ENCODE results near the gene ZC3H7B.
A peak's percentile ranks its signal among the peaks of the same experiment; 100 is the strongest.

The ZC3H7B gene

GRCh38 chr22:41347066-41347859, 45.9 kb downstream of the ZC3H7B start:
- Mint-ChIP-seq H3K4me1 (peaks cover 0 to 2% of the 10 kb centered on the region in 2 donors), H3K4me3 (no peak overlapping the region), H3K9me3 (no peaks in the 10 kb centered on the region), H3K27ac (no peak overlapping the region), H3K27me3 (no peaks in the 10 kb centered on the region), H3K36me3 (peaks cover 56 to 64% of the 10 kb centered on the region in 2 donors)
- no peak for DNase-seq
- no peak for ATAC-seq (replicated peaks)

- Mint-ChIP-seq H3K36me3 (peaks cover 58 to 60% of the 10 kb centered on the region in 2 donors), H3K4me1 (no peaks in the 10 kb centered on the region), H3K27me3 (no peaks in the 10 kb centered on the region), H3K4me3 (no peak overlapping the region), H3K27ac (peak overlapping the region; percentile 31), H3K9me3 (no peaks in the 10 kb centered on the region)
- no peak for ATAC-seq (replicated peaks)
- DNase-seq: no peak
Measured at GRCh38 chr22:41348964-41349484, 47.7 kb downstream of the ZC3H7B start.

- no peak for DNase-seq
- Mint-ChIP-seq H3K27ac (peak overlapping the region; percentile 6), H3K9me3 (no peaks in the 10 kb centered on the region), H3K4me1 (no peaks in the 10 kb centered on the region), H3K36me3 (peaks cover 59 to 65% of the 10 kb centered on the region in 2 donors), H3K4me3 (no peak overlapping the region), H3K27me3 (no peaks in the 10 kb centered on the region)
- no peak for ATAC-seq (replicated peaks)
Measured at GRCh38 chr22:41350087-41350486, 48.8 kb downstream of the ZC3H7B start.

GRCh38 chr22:41351011-41351410, 49.7 kb downstream of the ZC3H7B start:
- no peaks in the 10 kb centered on the region for H3K4me1 Mint-ChIP-seq
- H3K27ac Mint-ChIP-seq: no peak overlapping the region
- no peak for DNase-seq
- H3K9me3 Mint-ChIP-seq: no peaks in the 10 kb centered on the region
- H3K4me3 Mint-ChIP-seq: no peak overlapping the region
- peaks cover 54 to 67% of the 10 kb centered on the region in 2 donors for H3K36me3 Mint-ChIP-seq
- no peaks in the 10 kb centered on the region for H3K27me3 Mint-ChIP-seq
- no peak for ATAC-seq (replicated peaks)

GRCh38 chr22:41352058-41352457, 50.7 kb downstream of the ZC3H7B start:
- Mint-ChIP-seq H3K4me1 (no peaks in the 10 kb centered on the region), H3K36me3 (peaks cover 53 to 66% of the 10 kb centered on the region in 2 donors)

GRCh38 chr22:41353862-41354575, 52.7 kb downstream of the ZC3H7B start:
- Mint-ChIP-seq H3K27me3 (no peaks in the 10 kb centered on the region), H3K27ac (no peak overlapping the region), H3K4me1 (no peaks in the 10 kb centered on the region), H3K9me3 (no peaks in the 10 kb centered on the region), H3K4me3 (no peak overlapping the region), H3K36me3 (peaks cover 43 to 61% of the 10 kb centered on the region in 2 donors)
- ATAC-seq (replicated peaks) (no peak), DNase-seq (no peak)

More at GRCh38 chr22:41352058-41352457, 50.7 kb downstream of the ZC3H7B start:
- H3K9me3 Mint-ChIP-seq: no peaks in the 10 kb centered on the region
- no peak overlapping the region for H3K27ac Mint-ChIP-seq
- H3K4me3 Mint-ChIP-seq: no peak overlapping the region
- no peaks in the 10 kb centered on the region for H3K27me3 Mint-ChIP-seq
- ATAC-seq (replicated peaks) (no peak), DNase-seq (no peak)

GRCh38 chr22:41354979-41355378, 53.7 kb downstream of the ZC3H7B start:
- Mint-ChIP-seq H3K27me3 (no peaks in the 10 kb centered on the region), H3K27ac (no peak overlapping the region), H3K9me3 (no peaks in the 10 kb centered on the region), H3K36me3 (peaks cover 42 to 62% of the 10 kb centered on the region in 2 donors), H3K4me1 (no peaks in the 10 kb centered on the region), H3K4me3 (no peak overlapping the region)
- DNase-seq (no peak), ATAC-seq (replicated peaks) (no peak)

- Mint-ChIP-seq H3K27ac (no peak overlapping the region), H3K4me1 (no peaks in the 10 kb centered on the region), H3K36me3 (peaks cover 34 to 58% of the 10 kb centered on the region in 2 donors), H3K27me3 (no peaks in the 10 kb centered on the region), H3K9me3 (no peaks in the 10 kb centered on the region), H3K4me3 (no peak overlapping the region)
- no peak for ATAC-seq (replicated peaks)
- DNase-seq: no peak
Measured at GRCh38 chr22:41355895-41356294, 54.6 kb downstream of the ZC3H7B start.

GRCh38 chr22:41356430-41357028, 55.2 kb downstream of the ZC3H7B start:
- Mint-ChIP-seq H3K27ac (no peak overlapping the region), H3K36me3 (peaks cover 30 to 61% of the 10 kb centered on the region in 2 donors), H3K27me3 (no peaks in the 10 kb centered on the region), H3K4me3 (no peak overlapping the region), H3K9me3 (no peaks in the 10 kb centered on the region), H3K4me1 (no peaks in the 10 kb centered on the region)
- ATAC-seq (replicated peaks) (no peak), DNase-seq (no peak)

- peaks cover 27 to 58% of the 10 kb centered on the region in 2 donors for H3K36me3 Mint-ChIP-seq
- no peak overlapping the region for H3K27ac Mint-ChIP-seq
- DNase-seq: no peak
- H3K27me3 Mint-ChIP-seq: no peaks in the 10 kb centered on the region
- H3K4me3 Mint-ChIP-seq: no peak overlapping the region
- ATAC-seq (replicated peaks): no peak
- H3K9me3 Mint-ChIP-seq: no peaks in the 10 kb centered on the region
- H3K4me1 Mint-ChIP-seq: no peaks in the 10 kb centered on the region
Measured at GRCh38 chr22:41357191-41357590, 55.9 kb downstream of the ZC3H7B start.

GRCh38 chr22:41358927-41359326, 57.6 kb downstream of the ZC3H7B start:
- Mint-ChIP-seq H3K4me3 (no peak overlapping the region), H3K27me3 (no peaks in the 10 kb centered on the region), H3K9me3 (no peaks in the 10 kb centered on the region), H3K4me1 (no peaks in the 10 kb centered on the region), H3K36me3 (peaks cover 19 to 45% of the 10 kb centered on the region in 2 donors), H3K27ac (no peak overlapping the region)
- ATAC-seq (replicated peaks): no peak
- no peak for DNase-seq

- Mint-ChIP-seq H3K36me3 (peaks cover 16 to 41% of the 10 kb centered on the region in 2 donors), H3K4me1 (no peaks in the 10 kb centered on the region), H3K4me3 (no peak overlapping the region), H3K9me3 (no peaks in the 10 kb centered on the region), H3K27me3 (no peaks in the 10 kb centered on the region), H3K27ac (peak overlapping the region; percentile 81)
- DNase-seq: no peak
- no peak for ATAC-seq (replicated peaks)
Measured at GRCh38 chr22:41359376-41359775, 58.1 kb downstream of the ZC3H7B start.

- DNase-seq: no peak
- Mint-ChIP-seq H3K4me3 (no peak overlapping the region), H3K4me1 (no peaks in the 10 kb centered on the region), H3K9me3 (no peaks in the 10 kb centered on the region), H3K27me3 (no peaks in the 10 kb centered on the region), H3K36me3 (peaks cover 10 to 34% of the 10 kb centered on the region in 2 donors), H3K27ac (no peak overlapping the region)
- ATAC-seq (replicated peaks): no peak
Measured at GRCh38 chr22:41360126-41360525, 58.8 kb downstream of the ZC3H7B start.

GRCh38 chr22:41361716-41362310, 60.5 kb downstream of the ZC3H7B start:
- H3K27me3 Mint-ChIP-seq: no peaks in the 10 kb centered on the region
- no peaks in the 10 kb centered on the region for H3K9me3 Mint-ChIP-seq
- H3K4me3 Mint-ChIP-seq: no peak overlapping the region
- ATAC-seq (replicated peaks) (no peak), DNase-seq (no peak)
- H3K36me3 Mint-ChIP-seq: peaks cover 10 to 29% of the 10 kb centered on the region in 2 donors
- H3K4me1 Mint-ChIP-seq: no peaks in the 10 kb centered on the region
- no peak overlapping the region for H3K27ac Mint-ChIP-seq
